Ishikawa (cell line): ENCODE data around the gene FOXP1.

ENCODE experiments used
- CEBPB ChIP-seq: IDR thresholded peaks from 2 replicates; pipeline ENCODE4 v1.6.1; 2012
- CREB1 ChIP-seq: IDR thresholded peaks from 2 replicates; pipeline ENCODE4 v1.6.1; 2012; ENCODE audit warnings: low read depth
- EGR1 ChIP-seq: IDR thresholded peaks from 2 replicates; pipeline ENCODE4 v1.6.1; 2012
- EP300 ChIP-seq: IDR thresholded peaks from 2 replicates; pipeline ENCODE4 v1.6.1; 2012; ENCODE audit warnings: borderline replicate concordance
- FOXM1 ChIP-seq: IDR thresholded peaks from 2 replicates; pipeline ENCODE4 v1.6.1; 2012; ENCODE audit warnings: low read depth, borderline replicate concordance
- MAX ChIP-seq: IDR thresholded peaks from 2 replicates; pipeline ENCODE4 v1.6.1; 2012
- NFIC ChIP-seq: IDR thresholded peaks from 2 replicates; pipeline ENCODE4 v1.6.1; 2012
- RAD21 ChIP-seq: IDR thresholded peaks from 2 replicates; pipeline ENCODE4 v1.6.1; 2012; ENCODE audit warnings: low read depth
- REST ChIP-seq: IDR thresholded peaks from 2 replicates; pipeline ENCODE4 v1.6.1; 2012; ENCODE audit warnings: low read depth, mild to moderate bottlenecking
- TAF1 ChIP-seq: IDR thresholded peaks from 2 replicates; pipeline ENCODE4 v1.6.1; 2012; ENCODE audit warnings: low read depth, mild to moderate bottlenecking
- TCF12 ChIP-seq: IDR thresholded peaks from 2 replicates; pipeline ENCODE4 v1.6.1; 2012; ENCODE audit warnings: low read depth
- TEAD4 ChIP-seq: IDR thresholded peaks from 2 replicates; pipeline ENCODE4 v1.6.1; 2012
- USF1 ChIP-seq: IDR thresholded peaks from 2 replicates; pipeline ENCODE4 v1.6.1; 2012
- YY1 ChIP-seq: IDR thresholded peaks from 2 replicates; pipeline ENCODE4 v1.6.1; 2012; ENCODE audit warnings: low read depth
- ZBTB7A ChIP-seq: IDR thresholded peaks from 2 replicates; pipeline ENCODE4 v1.6.1; 2012; ENCODE audit warnings: low read depth

Gene FOXP1

GRCh38 chr3:71064291-71064955, 519.1 kb downstream of the FOXP1 start:
- TF ChIP-seq MAX (peak; percentile 24; the same call in 1 of the 2 replicates), REST (no peak), CREB1 (no peak)

GRCh38 chr3:71063773-71064290, 519.7 kb downstream of the FOXP1 start:
- TF ChIP-seq FOXM1: no peak
- no peak for TF ChIP-seq CEBPB
- TF ChIP-seq REST: no peak
- TF ChIP-seq EP300: no peak
- TF ChIP-seq CREB1: no peak
- no peak for TF ChIP-seq USF1
- TF ChIP-seq NFIC: no peak
- no peak for TF ChIP-seq EGR1
- TF ChIP-seq TAF1: no peak
- TF ChIP-seq MAX: no peak
- no peak for TF ChIP-seq ZBTB7A
- no peak for TF ChIP-seq RAD21
- no peak for TF ChIP-seq TEAD4
- no peak for TF ChIP-seq YY1
- TF ChIP-seq TCF12: no peak

GRCh38 chr3:71062952-71063772, 520.4 kb downstream of the FOXP1 start:
- TF ChIP-seq CREB1: no peak

DNA sequence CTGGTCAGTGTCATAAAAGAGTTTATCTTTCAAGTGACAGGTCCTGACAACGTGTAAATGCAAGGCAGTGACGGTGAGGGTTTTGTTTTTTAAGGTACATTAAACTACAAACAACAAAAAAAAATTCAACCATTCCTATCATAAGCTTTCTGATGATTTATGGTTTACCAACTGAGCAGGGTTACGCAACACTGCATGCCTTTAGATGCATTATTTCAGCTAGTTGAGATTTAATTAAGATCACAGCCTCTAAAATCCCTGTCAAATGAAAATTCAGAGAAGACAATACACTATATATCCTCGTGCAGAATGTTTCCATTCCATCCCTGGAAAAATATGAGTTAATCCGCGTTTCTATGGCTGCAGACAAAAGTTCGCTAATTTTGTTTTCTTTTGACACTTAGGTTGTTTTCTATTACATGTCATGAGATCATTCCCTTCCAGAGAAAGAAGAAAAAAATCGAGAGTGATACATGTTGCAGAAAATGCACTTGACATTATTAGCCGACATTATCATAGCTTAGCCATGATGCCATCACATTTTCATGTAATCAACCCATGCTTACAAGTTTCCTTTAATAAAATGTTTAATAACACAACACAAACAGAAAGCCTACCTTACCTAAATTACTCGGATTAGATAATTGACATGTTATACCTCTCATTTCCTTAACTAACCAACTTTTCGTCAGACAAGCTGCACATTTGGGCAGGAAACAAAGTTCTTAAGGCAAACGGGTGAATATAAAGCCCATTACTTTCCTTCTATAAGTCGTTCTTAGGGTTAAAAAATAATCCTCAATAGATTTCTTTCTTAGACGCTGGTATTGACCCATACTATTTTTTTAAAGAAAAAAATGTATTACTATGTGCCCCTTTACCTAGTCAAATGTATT, 521.2 kb downstream of the FOXP1 start:
- no peak for TF ChIP-seq EP300
- TF ChIP-seq CEBPB: peak; percentile 95

DNA sequence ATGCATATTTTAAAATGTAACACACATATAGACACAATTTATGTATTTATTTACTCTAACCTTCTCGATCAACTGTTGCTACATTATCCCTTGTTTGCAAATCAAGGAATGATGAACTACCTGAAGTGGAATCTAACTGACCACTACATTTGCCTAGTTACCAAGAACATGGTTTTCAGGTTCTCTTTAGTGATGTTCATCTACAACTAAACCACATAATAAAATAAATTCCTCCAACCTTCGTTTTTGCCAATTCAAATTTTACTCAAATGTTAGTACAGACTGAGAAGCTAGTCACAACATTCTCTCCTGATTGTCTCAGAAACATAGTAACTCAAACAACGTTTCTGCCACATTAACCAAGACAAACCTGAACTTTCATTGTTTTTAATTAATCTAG, 521.9 kb downstream of the FOXP1 start:
- TF ChIP-seq TEAD4: no peak
- no peak for TF ChIP-seq CREB1
- no peak for TF ChIP-seq ZBTB7A
- TF ChIP-seq TAF1: no peak

- TF ChIP-seq FOXM1 (no peak), NFIC (no peak), ZBTB7A (no peak), TEAD4 (no peak), REST (no peak), EP300 (no peak), EGR1 (no peak), YY1 (no peak)
Observed at GRCh38 chr3:71061037-71061436, 522.5 kb downstream of the FOXP1 start.
